ENCODE results near the gene CALHM5. TPM values are rescaled to one million over a fixed set of nuclear protein-coding genes. Genes with fewer than 3 reads are reported as not detected.
A peak's percentile ranks its signal among the peaks of the same experiment; 100 is the strongest.

Gene CALHM5
- total and polyA plus RNA-seq, 9 of the 15 experiments (the other 6 are each of a cell fraction or from before 2014, with no cell fraction given), result under 0.01 to 0.05 (median 0.02) TPM; not detected in 2

GRCh38 chr6:116511424-116512110 is at the start of gene CALHM5 (continued):
- TF ChIP-seq ARID4B (CRISPR knock-in tag; IDR thresholded peaks at IDR 0.05) (no peak), POLR3A (IDR thresholded peaks at IDR 0.05; ENCODE audit: borderline replicate concordance, extremely low read depth, insufficient read depth, insufficient read length) (no peak), ZNF740 (CRISPR knock-in tag; IDR thresholded peaks at IDR 0.05) (no peak), ZNF740 (tag; IDR thresholded peaks at IDR 0.05) (no peak), MYNN (IDR thresholded peaks at IDR 0.05) (no peak), MYNN (CRISPR knock-in tag; IDR thresholded peaks at IDR 0.05) (no peak), ZNF699 (CRISPR knock-in tag; IDR thresholded peaks at IDR 0.05; ENCODE audit: insufficient replicate concordance) (no peak), GTF3C2 (IDR thresholded peaks at IDR 0.05; ENCODE audit: borderline replicate concordance, extremely low read depth, insufficient read length) (no peak), THAP12 (CRISPR knock-in tag; IDR thresholded peaks at IDR 0.05) (no peak), POLR2B (IDR thresholded peaks at IDR 0.05; ENCODE audit: low read depth, partially characterized antibody) (no peak), ZFPM2 (CRISPR knock-in tag; IDR thresholded peaks at IDR 0.05) (no peak), MEIS2 (IDR thresholded peaks at IDR 0.05; ENCODE audit: partially characterized antibody) (peak; percentile 3), ILF3 (IDR thresholded peaks at IDR 0.05; ENCODE audit: borderline replicate concordance) (peak; percentile 59; the same call in 1 of the 2 replicates), PTRF (tag; IDR thresholded peaks at IDR 0.05) (no peak), KLF13 (tag; IDR thresholded peaks at IDR 0.05; ENCODE audit: borderline replicate concordance, low read depth) (no peak), TRIM24 (IDR thresholded peaks at IDR 0.05) (0 out of 4 replicates have a peak, but pooled peaks of 1 of the 2 experiments have one; percentile 13)
